Ovary (tissue), 9 donors: ENCODE measurements around the gene BRIP1. TPM values are rescaled to one million over a fixed set of nuclear protein-coding genes. Genes with fewer than 3 reads are reported as not detected.

ENCODE experiments used
- DNase-seq, 5 donors: peaks; one replicate each; pipeline ENCODE4 v3.0.0-alpha.2; 2019 to 2020
- H3K27ac ChIP-seq, 2 donors: fragments of 200-600 bp; one replicate each; pipeline versions ENCODE4 v1.5.1 to v1.8.0; 2019 to 2022
- H3K27me3 ChIP-seq: fragments of 200-600 bp; one replicate; pipeline ENCODE4 v1.8.0; 2022
- H3K36me3 ChIP-seq: fragments of 200-600 bp; sonication (generic); one replicate; pipeline ENCODE4 v1.5.1; 2019
- H3K4me1 ChIP-seq: one replicate; pipeline ENCODE4 v1.8.1; 2013; ENCODE audit warnings: mild to moderate bottlenecking, moderate library complexity; ENCODE audit not compliant: insufficient read depth
- H3K4me3 ChIP-seq: fragments of 200-600 bp; sonication (generic); one replicate; pipeline ENCODE4 v1.5.1; 2017
- H3K9me3 ChIP-seq, 2 donors: fragments of 200-600 bp in 1 of 2; sonication (generic) in 1 of 2; one replicate each; pipeline versions ENCODE4 v1.5.1 to v1.8.1; 2013 to 2019; ENCODE audit warnings: mild to moderate bottlenecking in 1 of 2, moderate library complexity in 1 of 2
- CTCF ChIP-seq, 3 donors: fragments of 450-650 bp in 2 of 3; fragments of 200-600 bp in 1 of 3; IDR thresholded peaks; one replicate each; pipeline versions ENCODE4 v1.5.1 to v1.8.0; 2016 to 2022; ENCODE audit warnings: antibody characterized with exemption in 3 of 3, mild to moderate bottlenecking in 1 of 3
- EP300 ChIP-seq: sonication (generic); formaldehyde crosslinking; IDR thresholded peaks from one replicate; pipeline ENCODE4 v1.6.1; 2017; ENCODE audit warnings: antibody characterized with exemption
- POLR2A ChIP-seq: fragments of 450-650 bp; IDR thresholded peaks from one replicate; pipeline ENCODE4 v1.6.1; 2017; ENCODE audit warnings: antibody characterized with exemption, mild to moderate bottlenecking, moderate library complexity
- WGBS, 3 donors: extraction: QIAGEN DNeasy Blood & Tissue Kit in 1 of 3; methylation state at CpG; one replicate each; pipeline versions ENCODE4 v1.1.5 to v1.1.7; 2013 to 2017; 5-methylcytosine and 5-hydroxymethylcytosine counted together
- intact Hi-C, 4 donors: fragments of 100-400 bp; cut with DNase I; formaldehyde crosslinking; loops; one replicate each; pipeline versions ENCODE4 v1.11.0 to v1.15.1; 2022 to 2023
- polyA plus RNA-seq, 2 donors: library from polyadenylated mRNA; stranded (reverse); fragments of 200-250 nt in 1 of 2; fragments of 350-450 nt in 1 of 2; fragmentation: Illumina TruSeq in 1 of 2; extraction: RNeasy Lipid Tissue Mini Kit (QIAGEN cat#74804) in 1 of 2; gene quantifications; one replicate each; pipeline ENCODE4 v1.2.3, GENCODE V29; 2013 to 2014
- total RNA-seq, 7 donors: library from RNA; depleted of rRNA in 2 of 7; stranded (reverse); fragments of >200 nt in 2 of 7; fragmentation: NEBNext Ultra II Directional in 3 of 7; extraction: Animal tissue kit (Norgen Biotek cat#: 25700) in 3 of 7; gene quantifications; one replicate each; pipeline versions ENCODE4 v1.1.0 to v1.2.4, GENCODE V29; 2016 to 2023
- donor health status: DM: no; HTN: no; CAD: no; lungs with moderate emphysema.
- donor health status: DM: no; HTN: no; CAD: no.
- donor health status: Bipolar disorder and iron deficiency.
- donor health status: DM: yes; HTN: yes; CAD: no.
- donor health status: DM: no; HTN: no; CAD: no.
- donor health status: DM: yes; HTN: yes; CAD: no.

The BRIP1 gene
- total and polyA plus RNA-seq, 9 donors, result 0.11 to 2.3 (median 1.1) TPM

- intact Hi-C loops, result no loop called here
- WGBS, 3 donors, result 93 to 95% (median 94%) methylated on average over 7 of the region's 7 CpGs
- H3K27ac ChIP-seq, result no peak overlapping the region
- H3K4me1 ChIP-seq, result no peaks in the 10 kb centered on the region
- no peaks in the 10 kb centered on the region for H3K9me3 ChIP-seq
- no peak for DNase-seq
- no peak overlapping the region for H3K4me3 ChIP-seq
- H3K27me3 ChIP-seq, result no peaks in the 10 kb centered on the region
- H3K36me3 ChIP-seq, result no peaks in the 10 kb centered on the region
- no peak for TF ChIP-seq POLR2A
- no peak for TF ChIP-seq EP300
- TF ChIP-seq CTCF (IDR thresholded peaks at IDR 0.05), result no peak
These were observed 57.1 kb downstream of the BRIP1 start for GRCh38 chr17:61806081-61806828.

- intact Hi-C loops, result no loop called here
- H3K27ac ChIP-seq, result no peak overlapping the region
- no peaks in the 10 kb centered on the region for H3K27me3 ChIP-seq
- no peaks in the 10 kb centered on the region for H3K36me3 ChIP-seq
- H3K4me3 ChIP-seq, result no peak overlapping the region
- WGBS, 3 donors, result 79 to 87% (median 82%) methylated on average over 1 of the region's 1 CpG
- DNase-seq, result no peak
- TF ChIP-seq CTCF (IDR thresholded peaks at IDR 0.05), result no peak
- TF ChIP-seq POLR2A, result no peak
- TF ChIP-seq EP300, result no peak
- H3K9me3 ChIP-seq, result no peaks in the 10 kb centered on the region
- H3K4me1 ChIP-seq, result no peaks in the 10 kb centered on the region
These were observed 57.9 kb downstream of the BRIP1 start for GRCh38 chr17:61805399-61805798.

DNA sequence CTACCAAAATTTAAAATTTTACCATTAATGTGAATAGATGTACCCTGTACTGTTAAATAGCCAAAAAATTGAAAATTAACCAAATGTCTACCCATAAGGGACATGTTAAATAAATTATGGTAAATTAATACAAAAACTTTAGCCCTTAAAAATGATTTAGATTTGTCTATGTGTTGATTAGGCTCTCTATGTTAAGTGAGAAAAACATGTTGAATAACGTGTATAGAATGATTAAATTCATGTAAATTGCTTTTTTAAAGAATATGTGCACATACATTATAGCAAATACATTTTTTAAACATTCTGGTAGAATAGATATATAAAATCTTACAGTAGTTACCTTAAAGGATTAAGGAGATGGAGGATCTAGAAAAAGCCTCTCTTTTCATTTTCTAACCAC lies 59.5 kb downstream of the BRIP1 start:
- no peaks in the 10 kb centered on the region for H3K27me3 ChIP-seq
- WGBS, 3 donors, result 93 to 97% (median 95%) methylated on average over 1 of the region's 1 CpG
- H3K4me1 ChIP-seq, result no peaks in the 10 kb centered on the region
- H3K4me3 ChIP-seq, result no peak overlapping the region
- TF ChIP-seq EP300 (no peak), CTCF (IDR thresholded peaks at IDR 0.05) (no peak), POLR2A (no peak)
- H3K36me3 ChIP-seq, result no peaks in the 10 kb centered on the region
- H3K9me3 ChIP-seq, result no peaks in the 10 kb centered on the region
- H3K27ac ChIP-seq, result no peak overlapping the region
- intact Hi-C loops, result no loop called here
- no peak for DNase-seq

GRCh38 chr17:61803216-61803615 lies 60.1 kb downstream of the BRIP1 start:
- Histone ChIP-seq H3K4me1 (no peaks in the 10 kb centered on the region), H3K36me3 (no peaks in the 10 kb centered on the region), H3K9me3 (no peaks in the 10 kb centered on the region), H3K27me3 (no peaks in the 10 kb centered on the region), H3K27ac (no peak overlapping the region), H3K4me3 (no peak overlapping the region)
- intact Hi-C loops, result no loop called here
- 96 to 98% (median 98%) methylated on average over 6 of the region's 6 CpGs for WGBS, 3 donors
- no peak for TF ChIP-seq CTCF (IDR thresholded peaks at IDR 0.05)
- no peak for TF ChIP-seq POLR2A
- no peak for TF ChIP-seq EP300
- no peak for DNase-seq
